ENCODE measurements around the gene IPO4. TPM values are rescaled to one million over a fixed set of nuclear protein-coding genes. Genes with fewer than 3 reads are reported as not detected.

Gene IPO4
- total and polyA plus RNA-seq, 2 of the 8 experiments (the other 6 are each of a cell fraction or from before 2014, with no cell fraction given): 55.5 to 108 TPM

- TF ChIP-seq SAP30 (IDR thresholded peaks at IDR 0.05; ENCODE audit: insufficient read depth, insufficient replicate concordance, low read length) (peak; percentile 43), RFX5 (IDR thresholded peaks at IDR 0.05; ENCODE audit: borderline replicate concordance, low read depth, low read length) (no peak), YY1 (IDR thresholded peaks at IDR 0.05; ENCODE audit: low read depth, low read length) (no peak), ATF3 (IDR thresholded peaks at IDR 0.05; ENCODE audit: insufficient read depth, low read depth, low read length) (no peak), TAF1 (IDR thresholded peaks at IDR 0.05; ENCODE audit: low read depth, low read length) (peak; percentile 56), SIX5 (IDR thresholded peaks at IDR 0.05; ENCODE audit: low read depth, low read length) (peak; percentile 95), RAD21 (IDR thresholded peaks at IDR 0.05 in 1 of 2, conservative IDR thresholded peaks at IDR 0.05 in 1 of 2; ENCODE audit: low read depth in 2 of 2, low read length in 2 of 2) (no peak), GTF2F1 (IDR thresholded peaks at IDR 0.05; ENCODE audit: borderline replicate concordance, low read depth, low read length) (no peak), SIRT6 (IDR thresholded peaks at IDR 0.05; ENCODE audit: low read length) (no peak), ASH2L (IDR thresholded peaks at IDR 0.05; ENCODE audit: low read length) (no peak), SP4 (IDR thresholded peaks at IDR 0.05; ENCODE audit: low read length) (no peak), JUN (IDR thresholded peaks at IDR 0.05; ENCODE audit: low read depth, low read length) (no peak), EP300 (IDR thresholded peaks at IDR 0.05; ENCODE audit: borderline replicate concordance in 1 of 2, low read depth in 2 of 2, low read length in 2 of 2) (no peak)
These were observed 43.6 kb upstream of the IPO4 start, which contains the start of gene NEDD8 (continued) for GRCh38 chr14:24232121-24232644.

Measured in H1 (cell line).